Stimulated activated CD4-positive, alpha-beta T cell treated with anti-CD3 and anti-CD28 coated beads, Interleukin-15, amount 100 ng/mL, for 48 hours (primary cell): Measurements from ENCODE around the gene COPB2.
A peak's percentile ranks its signal among the peaks of the same experiment; 100 is the strongest.
"Not testable (repeated sequence)": the region's sequence is repeated elsewhere in the genome, so short reads cannot be mapped to it uniquely, and the experiment has no call there.

Source experiments
- DNase-seq, 2 donors: peaks; one replicate each; pipeline ENCODE4 v3.0.0-alpha.2; 2020; ENCODE audit warnings: low read depth in 2 of 2

The COPB2 gene

DNA sequence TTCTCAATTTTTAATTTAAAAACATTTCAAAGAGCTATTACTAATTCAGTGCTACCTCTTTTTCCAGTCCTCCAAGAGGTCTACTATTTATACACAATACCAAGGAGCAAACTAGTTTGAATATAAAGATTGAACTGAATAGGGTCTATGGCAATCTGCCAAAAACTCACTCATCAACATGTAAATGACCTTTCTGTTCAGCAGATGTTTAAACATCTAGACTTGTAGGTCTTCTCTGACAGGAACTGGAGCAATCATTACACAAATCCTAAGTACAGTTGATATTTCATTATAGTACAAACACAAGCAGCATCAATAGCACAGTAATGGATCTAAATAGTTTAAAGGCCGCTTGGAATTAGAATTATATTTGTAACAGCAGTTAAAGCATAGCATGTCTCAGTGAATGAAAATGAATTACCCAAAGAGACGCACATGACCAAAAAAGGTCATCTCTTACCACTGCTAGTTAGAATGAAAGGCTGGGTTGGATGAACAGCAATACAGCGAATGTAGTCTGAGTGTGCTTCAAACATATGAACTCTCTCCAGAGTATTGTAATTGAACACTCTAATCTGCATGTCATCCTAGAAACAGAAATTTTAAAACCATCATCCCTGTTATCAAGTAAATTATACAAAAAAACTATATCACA, 10.7 kb downstream of the COPB2 start:
- no peak for DNase-seq

DNA sequence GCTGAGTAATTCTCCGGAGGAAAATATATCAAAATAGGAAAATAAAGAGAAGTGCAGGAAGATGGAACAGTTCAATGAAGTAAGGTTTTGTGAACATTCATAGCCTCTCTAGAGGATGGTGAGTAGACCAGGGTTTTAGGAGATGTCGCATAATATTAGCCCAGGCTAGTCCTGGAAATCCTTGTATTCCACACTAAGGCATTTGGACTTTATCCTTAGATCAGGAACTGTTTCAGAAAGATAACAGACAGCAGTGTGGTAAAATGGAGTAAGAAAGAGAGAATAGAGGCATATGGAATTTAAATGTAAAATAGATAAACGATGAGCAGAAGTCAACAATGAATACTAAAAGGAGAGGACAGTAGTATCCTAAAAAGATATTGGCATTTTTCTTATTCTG, 12.1 kb downstream of the COPB2 start:
- no peak for DNase-seq

- DNase-seq = no peak
Measured at GRCh38 chr3:139374099-139374498, 15.3 kb downstream of the COPB2 start.

DNA sequence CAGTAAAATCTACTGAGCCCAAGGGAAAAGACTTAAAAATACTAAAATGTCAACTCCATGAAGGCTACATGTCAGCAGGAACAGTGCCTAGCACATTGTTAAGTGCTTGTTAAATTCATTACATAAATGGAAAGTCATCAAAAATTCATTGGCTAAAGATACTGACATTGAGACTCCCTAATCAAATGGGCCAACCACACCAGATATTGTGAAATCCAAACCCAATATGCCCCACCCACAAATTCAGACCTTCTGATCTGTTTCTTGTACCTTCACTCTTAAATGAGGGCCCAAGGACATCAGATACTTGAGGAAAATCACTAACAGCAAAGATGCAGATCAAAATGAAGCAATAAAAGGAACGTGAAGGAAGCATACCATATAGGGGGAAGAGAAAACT, 24.9 kb downstream of the COPB2 start:
- DNase-seq = no peak

DNA sequence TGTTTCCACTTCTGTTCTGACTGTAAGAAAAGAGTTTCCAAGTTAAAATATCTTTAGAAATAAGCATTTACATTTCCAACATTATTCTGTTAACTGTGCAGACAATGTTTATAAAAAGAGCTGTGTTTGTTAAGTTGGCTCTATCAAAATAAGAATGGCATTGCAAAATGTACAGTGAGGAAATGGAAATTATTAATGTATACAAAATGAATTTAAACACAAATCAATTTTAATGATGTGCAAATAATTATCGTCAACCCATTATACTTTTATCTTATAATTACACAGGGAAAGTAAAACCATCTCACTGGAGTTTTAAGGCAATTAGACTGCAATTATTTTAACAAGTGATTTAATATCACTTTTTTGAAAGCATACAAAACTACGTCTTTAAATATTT, 28.2 kb downstream of the COPB2 start:
- DNase-seq = no peak

GRCh38 chr3:139358841-139359562, 30.4 kb downstream of the COPB2 start:
- no peak for DNase-seq

GRCh38 chr3:139357899-139358298, 31.5 kb downstream of the COPB2 start:
- no peak for DNase-seq

DNA sequence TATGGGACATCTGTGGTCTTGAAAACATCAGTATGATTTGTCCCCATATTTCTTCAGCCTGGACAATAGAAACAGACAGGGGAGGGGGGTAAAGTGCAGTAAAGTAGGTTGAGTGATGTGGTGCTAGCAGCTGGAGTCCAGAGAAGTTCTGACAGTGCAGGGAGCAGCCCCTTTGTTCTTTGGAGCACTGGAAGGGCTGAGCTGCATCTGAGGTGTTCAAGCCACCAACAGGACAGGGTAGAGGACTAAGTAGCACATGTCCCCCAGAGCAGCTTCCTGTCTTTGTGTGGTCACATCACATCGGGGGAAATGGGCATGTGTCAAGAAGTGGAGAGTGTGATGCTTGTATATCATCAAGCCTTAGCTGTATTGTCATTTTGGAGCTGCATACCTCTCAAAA, 33.6 kb downstream of the COPB2 start:
- no peak for DNase-seq

DNA sequence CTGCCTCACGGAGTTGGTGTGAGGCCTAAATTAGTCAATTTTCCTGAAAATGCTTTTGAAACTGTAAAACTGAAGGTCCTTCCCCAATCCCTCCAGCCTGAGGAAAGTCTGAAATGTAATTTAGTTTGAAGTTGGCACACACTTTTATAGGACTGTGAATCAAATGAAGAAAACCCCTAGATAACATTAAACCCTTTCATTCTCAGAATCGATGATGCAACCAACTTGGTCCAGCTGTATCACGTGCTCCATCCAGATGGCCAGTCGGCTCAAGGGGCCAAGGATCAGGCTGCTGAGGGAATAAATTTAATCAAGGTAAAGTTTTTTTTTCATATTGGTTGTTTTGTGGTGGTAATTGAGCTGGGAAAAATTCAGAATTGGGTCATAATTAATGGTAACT, 34.0 kb downstream of the COPB2 start:
- no peak for DNase-seq

GRCh38 chr3:139354661-139355060, 34.8 kb downstream of the COPB2 start:
- DNase-seq = no peak

GRCh38 chr3:139353920-139354556, 35.4 kb downstream of the COPB2 start:
- DNase-seq = no peak

DNA sequence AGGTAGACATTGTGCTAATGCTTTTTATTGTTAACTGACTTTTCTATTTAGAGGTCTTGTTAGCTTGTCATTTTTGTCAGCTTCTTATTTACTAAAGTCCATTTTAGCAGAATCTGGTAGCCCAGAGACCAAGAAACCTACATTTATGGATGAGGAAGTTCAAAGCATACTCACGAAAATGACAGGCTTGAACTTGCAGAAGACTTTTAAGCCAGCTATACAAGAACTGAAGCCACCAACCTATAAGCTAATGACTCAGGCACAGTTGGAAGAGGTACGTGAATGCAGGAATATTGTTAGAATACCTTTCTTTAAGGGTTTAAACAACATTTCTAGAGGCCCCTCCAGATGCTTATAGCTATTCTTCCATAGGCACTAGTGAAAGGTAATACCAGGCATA, 42.7 kb downstream of the COPB2 start:
- no peak for DNase-seq

- peak; percentile 73 to 77 for DNase-seq
Measured at GRCh38 chr3:139343895-139344856, 45.3 kb downstream of the COPB2 start, which contains the start of gene MRPS22. Gene MRPS22 (plus strand): TSS chr3:139344020. CDS start chr3:139344027, 7 bp downstream.

DNA sequence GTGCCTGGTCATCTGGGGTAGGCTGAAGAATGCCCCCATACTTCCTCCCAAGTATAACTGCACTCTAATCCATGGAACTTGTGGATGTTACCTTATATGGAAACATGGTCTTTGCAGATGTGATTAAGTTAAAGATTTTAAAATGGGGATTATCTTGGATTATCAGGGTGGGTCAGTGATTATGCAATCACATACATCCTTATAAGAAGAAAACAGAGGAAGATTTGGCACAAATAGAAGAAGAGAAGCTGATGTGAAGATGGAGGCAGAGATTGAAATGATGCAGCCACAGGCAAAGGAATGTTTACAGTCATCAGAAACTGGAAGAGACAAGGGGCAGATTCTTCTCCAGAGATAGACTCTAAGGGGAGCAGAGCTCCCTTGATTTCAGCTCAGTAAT, 47.4 kb downstream of the COPB2 start:
- DNase-seq = no peak

DNA sequence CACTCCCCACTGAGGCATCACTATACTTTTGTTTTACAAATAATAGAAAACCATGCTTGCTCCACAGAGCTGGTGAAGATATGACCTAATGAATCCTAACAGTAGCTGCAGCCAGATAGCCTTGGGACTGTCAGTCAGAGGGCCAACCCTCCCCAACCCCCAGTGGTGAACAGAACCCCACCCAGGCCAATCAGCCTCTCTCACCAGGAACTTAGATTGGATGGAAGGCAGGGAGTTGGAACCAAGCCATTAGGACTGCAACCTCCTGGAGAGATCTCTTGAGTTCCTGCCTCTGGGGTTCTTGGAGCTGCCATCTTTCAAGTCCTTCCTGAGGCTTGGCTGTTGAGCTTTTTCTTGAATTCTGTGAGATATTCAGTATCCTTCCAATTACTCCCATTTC, 48.7 kb downstream of the COPB2 start:
- DNase-seq = no peak

DNA sequence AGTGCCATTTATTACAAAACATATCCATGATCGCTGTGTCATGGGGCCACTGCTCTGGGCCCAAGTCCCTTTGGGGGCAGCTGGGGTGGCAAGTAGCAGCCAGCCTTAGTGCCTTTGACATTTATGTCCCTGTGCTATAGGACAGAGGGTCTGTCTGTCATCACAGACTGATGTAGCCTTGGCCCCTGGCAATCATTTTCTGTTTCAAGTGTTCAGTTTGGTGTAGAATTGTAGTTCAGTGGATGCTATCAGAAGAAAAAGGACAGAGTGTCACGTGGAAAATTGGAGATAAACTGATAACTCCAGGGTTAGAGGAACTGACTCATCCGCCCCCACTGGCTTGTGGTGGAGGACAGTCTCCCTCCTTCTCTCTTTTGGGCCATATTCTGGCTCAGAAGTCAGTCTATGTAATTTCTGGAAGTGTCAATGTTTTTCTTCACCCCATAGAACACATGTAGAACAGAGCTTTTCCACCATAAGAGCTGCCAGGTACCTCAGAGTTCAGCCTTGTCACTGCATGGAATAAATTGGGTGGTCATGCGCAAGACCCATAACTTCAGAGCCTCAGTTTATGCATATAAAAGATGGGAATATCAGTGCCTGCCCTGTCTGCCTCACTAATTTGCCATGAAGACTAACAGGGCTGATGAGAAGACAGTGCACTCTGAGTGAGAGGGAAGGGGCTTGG, 50.1 kb downstream of the COPB2 start:
- DNase-seq = peak in 1 of 2 donors; percentile 24

DNA sequence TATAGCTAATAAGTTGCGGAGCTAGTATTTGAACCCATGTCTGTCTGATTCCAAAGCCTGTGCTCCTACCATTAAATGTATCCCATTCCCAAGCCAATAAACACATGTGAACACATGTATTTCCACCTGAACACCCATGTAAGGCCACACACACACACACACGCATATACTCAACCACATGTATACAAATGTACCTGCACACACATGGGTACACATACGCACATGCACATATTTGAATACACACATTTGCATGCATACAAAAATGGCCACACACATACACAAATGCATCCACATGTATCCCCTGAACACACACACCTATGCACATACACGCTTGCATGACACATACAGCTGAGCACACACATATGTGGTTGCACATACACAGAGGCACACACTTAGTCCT, 51.0 kb downstream of the COPB2 start:
- DNase-seq = no peak

- DNase-seq = not testable (repeated sequence)
Measured at GRCh38 chr3:139334675-139335074, 54.8 kb downstream of the COPB2 start.

DNA sequence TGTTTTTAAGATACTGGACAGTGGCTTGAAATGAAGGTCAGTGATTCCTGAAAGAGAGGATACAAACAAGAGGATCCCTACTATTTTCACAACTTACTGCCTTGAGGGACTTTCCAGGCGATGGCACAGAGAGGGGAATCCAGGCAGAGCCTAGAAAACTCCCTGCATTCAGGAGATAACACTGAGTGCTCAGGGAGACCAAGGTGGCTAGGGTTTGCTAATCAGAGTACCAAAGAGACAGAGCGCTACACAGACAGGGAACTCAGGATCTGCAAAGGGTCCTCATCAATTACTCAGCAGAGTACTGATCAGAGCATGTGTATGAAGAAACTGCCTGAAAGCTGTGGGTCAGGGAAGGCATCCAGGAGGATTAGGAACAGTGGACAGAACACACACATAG, 57.4 kb downstream of the COPB2 start:
- no peak for DNase-seq

- peak; percentile 72 to 90 for DNase-seq
Measured at GRCh38 chr3:139329364-139329850, 60.0 kb downstream of the COPB2 start.

- DNase-seq = no peak
Measured at GRCh38 chr3:139328356-139328755, 61.1 kb downstream of the COPB2 start.
